ENCODE data around the gene TRAF3IP1.
A peak's percentile ranks its signal among the peaks of the same experiment; 100 is the strongest.
"Not testable (repeated sequence)": the region's sequence is repeated elsewhere in the genome, so short reads cannot be mapped to it uniquely, and the experiment has no call there.

The TRAF3IP1 gene

DNA sequence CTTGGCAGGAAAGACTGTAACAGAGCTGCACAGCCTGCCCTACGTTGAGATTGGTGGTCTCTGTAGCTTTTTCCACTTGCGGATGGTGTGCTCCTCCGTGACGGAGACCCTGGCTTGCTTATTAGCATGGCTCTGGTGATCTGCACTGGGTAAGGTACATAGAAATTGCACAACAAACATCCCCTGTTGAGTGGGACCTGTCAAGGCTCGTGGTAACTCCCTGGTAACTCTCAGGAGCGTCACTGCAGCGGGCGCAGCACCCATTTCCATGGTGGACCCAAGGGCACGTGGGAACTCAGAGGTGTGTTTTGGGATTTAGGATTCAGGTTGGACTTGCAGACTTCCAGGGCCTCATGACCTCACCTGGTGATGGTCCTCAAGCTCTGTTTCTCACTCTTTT lies 1.1 kb downstream of the TRAF3IP1 start:
- Histone ChIP-seq H3K27me3 (ENCODE audit: control insufficient read depth, low read length) (0 out of 2 replicates have a peak, but pooled peaks cover 2% of the 10 kb centered on the region), H3K4me2 (ENCODE audit: low read length) (peak overlapping the region; percentile 77), H3K9me3 (ENCODE audit: control insufficient read depth, insufficient read depth, low read length) (no peaks in the 10 kb centered on the region), H3K79me2 (ENCODE audit: control insufficient read depth, low read length) (peaks cover 7% of the 10 kb centered on the region; the same call in 1 of the 2 replicates), H3K27ac (ENCODE audit: low read depth, low read length) (no peak overlapping the region), H3K36me3 (ENCODE audit: control insufficient read depth, low read length) (no peaks in the 10 kb centered on the region), H4K20me1 (ENCODE audit: control insufficient read depth, insufficient read depth, low read depth, low read length) (no peaks in the 10 kb centered on the region), H3K9me2 (replicated peaks; ENCODE audit: control insufficient read depth, low read length) (no peaks in the 10 kb centered on the region), H3K4me3 (ENCODE audit: low read length) (peak overlapping the region; percentile 76), H3F3A (ENCODE audit: control insufficient read depth, insufficient read depth) (no peaks in the 10 kb centered on the region), H3K4me1 (ENCODE audit: control insufficient read depth, low read length) (peaks cover 11% of the 10 kb centered on the region)
- TF ChIP-seq EZH2phosphoT487 (IDR thresholded peaks at IDR 0.05; ENCODE audit: borderline replicate concordance, low read length): no peak
- no peak for TF ChIP-seq CTCF (IDR thresholded peaks at IDR 0.05; ENCODE audit: low read depth, low read length, poor library complexity, severe bottlenecking)

DNA sequence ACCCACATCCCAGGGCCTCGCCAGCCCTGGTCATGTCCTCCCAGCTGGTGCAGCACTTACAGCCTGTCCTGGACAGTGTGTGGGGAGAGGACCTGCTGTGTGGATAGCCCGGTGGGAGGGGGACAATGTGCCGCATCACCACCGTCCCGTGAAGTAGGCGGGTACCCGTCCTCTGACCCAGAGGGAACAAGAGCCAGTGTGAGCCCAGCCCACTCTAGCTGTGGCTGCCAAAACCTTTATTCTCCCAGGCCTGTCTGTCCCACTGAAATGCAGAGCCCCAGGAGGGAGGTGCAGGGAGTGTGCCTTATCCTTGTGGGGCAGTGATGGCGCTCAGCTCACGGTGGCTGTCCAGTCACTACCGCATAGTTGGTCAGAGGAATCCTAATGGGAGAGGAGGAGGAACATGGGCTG lies 1.7 kb downstream of the TRAF3IP1 start:
- Histone ChIP-seq H4K20me1 (ENCODE audit: control insufficient read depth, insufficient read depth, low read depth, low read length) (no peaks in the 10 kb centered on the region), H3K36me3 (ENCODE audit: control insufficient read depth, low read length) (no peaks in the 10 kb centered on the region; the same call in 1 of the 2 replicates), H3K27me3 (ENCODE audit: control insufficient read depth, low read length) (0 out of 2 replicates have a peak, but pooled peaks cover 2% of the 10 kb centered on the region), H3K4me2 (ENCODE audit: low read length) (no peak overlapping the region), H3K9me2 (replicated peaks; ENCODE audit: control insufficient read depth, low read length) (no peaks in the 10 kb centered on the region), H3K9me3 (ENCODE audit: control insufficient read depth, insufficient read depth, low read length) (no peaks in the 10 kb centered on the region), H3K4me3 (ENCODE audit: low read length) (no peak overlapping the region), H3F3A (ENCODE audit: control insufficient read depth, insufficient read depth) (no peaks in the 10 kb centered on the region), H3K79me2 (ENCODE audit: control insufficient read depth, low read length) (peaks cover 7% of the 10 kb centered on the region; the same call in 1 of the 2 replicates), H3K27ac (ENCODE audit: low read depth, low read length) (no peak overlapping the region), H3K4me1 (ENCODE audit: control insufficient read depth, low read length) (peaks cover 11% of the 10 kb centered on the region)
- TF ChIP-seq CTCF (IDR thresholded peaks at IDR 0.05; ENCODE audit: low read depth, low read length, poor library complexity, severe bottlenecking): no peak
- TF ChIP-seq EZH2phosphoT487 (IDR thresholded peaks at IDR 0.05; ENCODE audit: borderline replicate concordance, low read length): no peak

GRCh38 chr2:238324248-238324647 lies 3.9 kb downstream of the TRAF3IP1 start:
- not testable (repeated sequence) for H4K20me1 ChIP-seq (ENCODE audit: control insufficient read depth, insufficient read depth, low read depth, low read length); H3K27me3 ChIP-seq (ENCODE audit: control insufficient read depth, low read length); H3K79me2 ChIP-seq (ENCODE audit: control insufficient read depth, low read length); H3K27ac ChIP-seq (ENCODE audit: low read depth, low read length); H3F3A ChIP-seq (ENCODE audit: control insufficient read depth, insufficient read depth); H3K36me3 ChIP-seq (ENCODE audit: control insufficient read depth, low read length); H3K4me3 ChIP-seq (ENCODE audit: low read length); H3K4me2 ChIP-seq (ENCODE audit: low read length); H3K9me3 ChIP-seq (ENCODE audit: control insufficient read depth, insufficient read depth, low read length); H3K9me2 ChIP-seq (replicated peaks; ENCODE audit: control insufficient read depth, low read length)
- H3K4me1 ChIP-seq (ENCODE audit: control insufficient read depth, low read length): peaks cover 11% of the 10 kb centered on the region

DNA sequence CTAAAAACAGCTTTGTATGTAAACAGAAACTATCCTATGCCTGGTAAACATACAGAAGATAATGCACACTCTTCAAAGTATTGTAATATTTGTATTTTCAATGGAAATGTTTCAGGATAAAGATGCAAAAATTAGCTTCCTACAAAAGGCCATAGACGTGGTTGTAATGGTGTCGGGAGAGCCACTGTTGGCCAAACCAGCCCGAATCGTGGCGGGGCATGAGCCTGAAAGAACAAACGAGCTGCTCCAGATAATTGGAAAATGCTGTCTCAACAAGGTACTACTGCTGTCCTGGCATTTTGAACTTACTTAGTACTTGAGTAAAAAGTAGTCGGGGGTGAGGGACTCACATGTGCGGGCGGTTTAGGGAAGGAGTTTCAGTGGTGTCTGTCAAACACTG lies 5.4 kb downstream of the TRAF3IP1 start:
- Histone ChIP-seq H3K9me2 (replicated peaks; ENCODE audit: control insufficient read depth, low read length) (no peaks in the 10 kb centered on the region), H4K20me1 (ENCODE audit: control insufficient read depth, insufficient read depth, low read depth, low read length) (no peaks in the 10 kb centered on the region), H3K27me3 (ENCODE audit: control insufficient read depth, low read length) (no peaks in the 10 kb centered on the region), H3K36me3 (ENCODE audit: control insufficient read depth, low read length) (peaks cover 2% of the 10 kb centered on the region; the same call in 1 of the 2 replicates), H3K4me1 (ENCODE audit: control insufficient read depth, low read length) (peaks cover 6% of the 10 kb centered on the region), H3F3A (ENCODE audit: control insufficient read depth, insufficient read depth) (no peaks in the 10 kb centered on the region), H3K27ac (ENCODE audit: low read depth, low read length) (no peak overlapping the region), H3K79me2 (ENCODE audit: control insufficient read depth, low read length) (peaks cover 7% of the 10 kb centered on the region; the same call in 1 of the 2 replicates), H3K4me3 (ENCODE audit: low read length) (no peak overlapping the region), H3K9me3 (ENCODE audit: control insufficient read depth, insufficient read depth, low read length) (no peaks in the 10 kb centered on the region), H3K4me2 (ENCODE audit: low read length) (no peak overlapping the region)
- TF ChIP-seq CTCF (IDR thresholded peaks at IDR 0.05; ENCODE audit: low read depth, low read length, poor library complexity, severe bottlenecking): no peak
- TF ChIP-seq EZH2phosphoT487 (IDR thresholded peaks at IDR 0.05; ENCODE audit: borderline replicate concordance, low read length): no peak
